Uterus (tissue), 2 donors: ENCODE results near the gene TNFAIP2.

ENCODE experiments used
- POLR2A ChIP-seq, 2 donors: fragments of 450-650 bp; IDR thresholded peaks; one replicate each; pipeline ENCODE4 v1.6.1; 2016; ENCODE audit warnings: antibody characterized with exemption in 2 of 2, mild to moderate bottlenecking in 1 of 2, moderate library complexity in 1 of 2
- TF ChIP-seq, protein P1 (sequence below), 4 experiments: fragments of 200-600 bp in 2 of 4; fragments of 450-650 bp in 2 of 4; sonication (generic) in 2 of 4; IDR thresholded peaks; one replicate each; pipeline ENCODE4 v1.5.1; 2016 to 2019; ENCODE audit warnings: antibody characterized with exemption in 4 of 4, mild to moderate bottlenecking in 2 of 4, moderate library complexity in 1 of 4

GRCh38 chr14:103157969-103158368 is 34.7 kb downstream of the TNFAIP2 start:
- no peak for TF ChIP-seq POLR2A (IDR thresholded peaks at IDR 0.05)
- TF ChIP-seq, protein P1, sequence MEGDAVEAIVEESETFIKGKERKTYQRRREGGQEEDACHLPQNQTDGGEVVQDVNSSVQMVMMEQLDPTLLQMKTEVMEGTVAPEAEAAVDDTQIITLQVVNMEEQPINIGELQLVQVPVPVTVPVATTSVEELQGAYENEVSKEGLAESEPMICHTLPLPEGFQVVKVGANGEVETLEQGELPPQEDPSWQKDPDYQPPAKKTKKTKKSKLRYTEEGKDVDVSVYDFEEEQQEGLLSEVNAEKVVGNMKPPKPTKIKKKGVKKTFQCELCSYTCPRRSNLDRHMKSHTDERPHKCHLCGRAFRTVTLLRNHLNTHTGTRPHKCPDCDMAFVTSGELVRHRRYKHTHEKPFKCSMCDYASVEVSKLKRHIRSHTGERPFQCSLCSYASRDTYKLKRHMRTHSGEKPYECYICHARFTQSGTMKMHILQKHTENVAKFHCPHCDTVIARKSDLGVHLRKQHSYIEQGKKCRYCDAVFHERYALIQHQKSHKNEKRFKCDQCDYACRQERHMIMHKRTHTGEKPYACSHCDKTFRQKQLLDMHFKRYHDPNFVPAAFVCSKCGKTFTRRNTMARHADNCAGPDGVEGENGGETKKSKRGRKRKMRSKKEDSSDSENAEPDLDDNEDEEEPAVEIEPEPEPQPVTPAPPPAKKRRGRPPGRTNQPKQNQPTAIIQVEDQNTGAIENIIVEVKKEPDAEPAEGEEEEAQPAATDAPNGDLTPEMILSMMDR (IDR thresholded peaks at IDR 0.05) = no peak
